CD8-positive, alpha-beta memory T cell (primary cell): Measurements from ENCODE around the gene C3orf62. TPM values are rescaled to one million over a fixed set of nuclear protein-coding genes. Genes with fewer than 3 reads are reported as not detected.

ENCODE experiments used
- CTCF ChIA-PET: fragments of 350-600 bp; sonication (Branson Sonifier 250); formaldehyde crosslinking; loops from one replicate; lab custom pipeline; 2021; ENCODE audit warnings: antibody characterized with exemption; lab: Charles Lee
- POLR2A ChIA-PET: fragments of 350-600 bp; sonication (Branson Sonifier 250); formaldehyde crosslinking; loops from one replicate; lab custom pipeline; 2021; ENCODE audit warnings: antibody characterized with exemption; lab: Charles Lee
- DNase-seq, 5 donors: peaks; one replicate each; pipeline versions ENCODE4 v3.0.0 to v3.0.0-alpha.2; 2020 to 2022; ENCODE audit warnings: mixed read lengths in 1 of 5
- H3K27ac ChIP-seq: one replicate; pipeline ENCODE4 v1.7.0; 2013; ENCODE audit warnings: low read depth, mild to moderate bottlenecking, low read length, moderate library complexity
- H3K27me3 ChIP-seq: 2 replicates; pipeline ENCODE4 v1.7.0; 2013; ENCODE audit warnings: low read length, mild to moderate bottlenecking; ENCODE audit not compliant: insufficient read depth, poor library complexity, severe bottlenecking
- H3K36me3 ChIP-seq: 2 replicates; pipeline ENCODE4 v1.7.0; 2013; ENCODE audit warnings: mild to moderate bottlenecking, low read length, moderate library complexity; ENCODE audit not compliant: insufficient read depth
- H3K4me1 ChIP-seq: 2 replicates; pipeline ENCODE4 v1.7.0; 2013; ENCODE audit warnings: mild to moderate bottlenecking, low read length, moderate library complexity; ENCODE audit not compliant: insufficient read depth
- H3K4me3 ChIP-seq: 2 replicates; pipeline ENCODE4 v1.7.0; 2013; ENCODE audit warnings: mild to moderate bottlenecking, low read length
- H3K9me3 ChIP-seq: 2 replicates; pipeline ENCODE4 v1.7.0; 2013; ENCODE audit warnings: mild to moderate bottlenecking, low read length
- H3K27ac Mint-ChIP-seq, 8 donors: one replicate each; pipeline ENCODE4 v1.8.0; 2020 to 2021; ENCODE audit warnings: mixed read lengths in 8 of 8, mild to moderate bottlenecking in 6 of 8, inconsistent platforms in 3 of 8, moderate library complexity in 3 of 8
- H3K27me3 Mint-ChIP-seq, 2 donors: one replicate each; pipeline ENCODE4 v1.8.0; 2020 to 2021; ENCODE audit warnings: mixed read lengths in 2 of 2, mild to moderate bottlenecking in 1 of 2, moderate library complexity in 1 of 2
- H3K36me3 Mint-ChIP-seq, 3 donors: one replicate each; pipeline ENCODE4 v1.8.0; 2020 to 2021; ENCODE audit warnings: mixed read lengths in 3 of 3, inconsistent platforms in 1 of 3, mild to moderate bottlenecking in 1 of 3
- H3K4me1 Mint-ChIP-seq, 3 donors: one replicate each; pipeline ENCODE4 v1.8.0; 2020 to 2021; ENCODE audit warnings: mixed read lengths in 3 of 3, inconsistent platforms in 1 of 3, mild to moderate bottlenecking in 1 of 3
- H3K4me3 Mint-ChIP-seq, 7 donors: one replicate each; pipeline ENCODE4 v1.8.0; 2020 to 2021; ENCODE audit warnings: mixed read lengths in 7 of 7, mild to moderate bottlenecking in 6 of 7, moderate library complexity in 4 of 7, inconsistent platforms in 2 of 7
- H3K9me3 Mint-ChIP-seq, 5 donors: one replicate each; pipeline ENCODE4 v1.8.0; 2020 to 2022; ENCODE audit warnings: mixed read lengths in 5 of 5, mild to moderate bottlenecking in 3 of 5, moderate library complexity in 2 of 5, inconsistent platforms in 1 of 5
- polyA plus RNA-seq: library from polyadenylated mRNA; unstranded; fragments of 300-500 nt; fragmentation: Illumina TruSeq; gene quantifications from one replicate; pipeline ENCODE4 v1.2.3, GENCODE V29; 2021
- total RNA-seq, 2 experiments: library from RNA; stranded (reverse); gene quantifications; one replicate each; pipeline ENCODE4 v1.2.3, GENCODE V29; 2021

C3orf62 gene
- total RNA-seq (1 to 10 TPM; 6.1 to 6.6 TPM), polyA plus RNA-seq (1.8 TPM)

DNA sequence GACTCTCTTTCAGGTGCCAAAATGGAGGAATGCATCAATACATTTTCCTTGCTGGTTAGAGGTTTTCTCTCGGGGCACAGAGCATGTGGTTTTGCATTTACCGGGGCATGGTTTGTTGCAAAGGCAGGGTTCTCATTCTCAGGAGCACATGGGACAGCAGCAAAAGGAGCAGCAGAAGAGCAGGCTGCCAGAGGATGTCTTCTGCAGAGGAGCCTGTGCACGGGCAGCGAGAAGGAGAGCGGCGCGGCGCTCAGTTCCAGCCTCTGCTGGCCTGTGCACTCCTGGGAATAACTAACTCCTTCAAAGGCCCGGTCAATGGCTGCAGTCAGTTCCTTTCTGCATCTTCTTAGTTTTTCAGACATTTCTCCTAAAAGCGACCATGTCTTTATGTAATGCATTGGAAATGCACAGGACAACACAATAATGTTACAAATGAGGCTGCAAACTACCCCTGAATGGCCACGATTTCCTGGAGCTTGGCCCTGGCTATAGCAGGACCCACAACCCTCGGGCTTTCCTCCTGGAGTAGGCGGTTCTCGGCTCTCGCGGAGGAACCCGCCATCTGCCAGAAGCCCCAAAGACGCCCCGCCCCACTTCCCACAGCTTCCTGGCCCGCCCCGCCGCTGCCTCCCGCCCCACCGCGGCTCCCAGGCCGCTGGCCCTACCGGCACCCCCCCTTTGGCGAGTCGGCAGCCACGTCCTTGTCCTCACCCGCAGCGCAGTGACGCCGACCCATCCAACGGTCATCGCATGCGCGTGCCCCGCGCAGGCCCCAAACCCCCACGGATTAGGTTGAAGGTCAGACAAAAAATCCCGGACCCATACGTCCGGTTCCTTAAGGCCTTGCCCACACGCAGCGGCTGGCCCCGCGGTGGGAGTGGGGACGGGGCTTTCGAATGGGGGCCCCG, at the start of gene C3orf62:
TSS of gene C3orf62 (minus strand) at position 758 of the 908 bp plus-strand sequence. CDS start at position 398, 360 bp downstream.
- H3K9me3 ChIP-seq: no peaks in the 10 kb centered on the region
- no peaks in the 10 kb centered on the region for H3K27me3 ChIP-seq
- Mint-ChIP-seq H3K4me1 (peaks cover 16 to 27% (median 22%) of the 10 kb centered on the region in 3 donors), H3K27me3 (no peaks in the 10 kb centered on the region), H3K9me3 (no peaks in the 10 kb centered on the region), H3K4me3 (peak within 1 kb of the TSS; percentile 81 to 92 (median 86)), H3K36me3 (peaks cover 0 to 28% (median 2%) of the 10 kb centered on the region in 3 donors), H3K27ac (peak within 1 kb of the TSS; percentile 90 to 98 (median 92))
- DNase-seq: peak; percentile 57 to 78 (median 62)
- CTCF ChIA-PET: no interaction called here
- H3K36me3 ChIP-seq: peaks cover 5% of the 10 kb centered on the region
- POLR2A ChIA-PET: no interaction called here
- peak within 1 kb of the TSS; percentile 38 for H3K27ac ChIP-seq
- peaks cover 12% of the 10 kb centered on the region for H3K4me1 ChIP-seq
- peak within 1 kb of the TSS; percentile 60 for H3K4me3 ChIP-seq

DNA sequence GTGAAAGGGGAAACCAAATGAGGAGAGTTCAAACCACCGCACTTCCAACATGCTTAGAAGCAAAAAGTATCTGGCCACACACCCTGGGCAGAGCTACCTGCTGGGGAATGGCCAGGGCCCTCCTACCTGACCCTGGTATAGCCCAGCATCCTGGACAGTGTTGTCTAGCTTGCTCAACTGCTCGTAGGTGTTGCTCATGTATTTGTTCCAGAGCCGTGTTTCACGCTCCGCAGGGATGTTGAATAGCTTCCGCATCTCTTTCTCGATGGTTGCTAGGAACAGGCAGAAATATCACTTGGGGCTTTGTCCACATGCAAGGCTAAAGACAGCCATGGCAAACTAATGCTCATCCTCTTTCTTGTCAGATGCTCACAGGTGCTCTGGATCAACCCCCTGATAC, 47.7 kb upstream of the C3orf62 start:
- Histone ChIP-seq H3K36me3 (peaks cover 68% of the 10 kb centered on the region), H3K27me3 (no peaks in the 10 kb centered on the region), H3K9me3 (no peaks in the 10 kb centered on the region), H3K4me1 (no peaks in the 10 kb centered on the region), H3K4me3 (no peak overlapping the region), H3K27ac (no peak overlapping the region)
- peak overlapping the region in 1 of 8 donors; percentile 60 for H3K27ac Mint-ChIP-seq
- CTCF ChIA-PET: interaction anchor here (1.7 to 2.1 kb wide), 2 partner anchors 15 to 125 kb away, joined by 5 to 8 read pairs; partner anchors contain the start of gene USP4
- H3K4me3 Mint-ChIP-seq: no peak overlapping the region
- DNase-seq: no peak
- H3K4me1 Mint-ChIP-seq: peaks cover 10 to 19% (median 12%) of the 10 kb centered on the region in 3 donors
- H3K27me3 Mint-ChIP-seq: peaks cover 0 to 2% of the 10 kb centered on the region in 2 donors
- no peaks in the 10 kb centered on the region for H3K9me3 Mint-ChIP-seq
- H3K36me3 Mint-ChIP-seq: peaks cover 15 to 88% (median 30%) of the 10 kb centered on the region in 3 donors
- POLR2A ChIA-PET: no interaction called here

DNA sequence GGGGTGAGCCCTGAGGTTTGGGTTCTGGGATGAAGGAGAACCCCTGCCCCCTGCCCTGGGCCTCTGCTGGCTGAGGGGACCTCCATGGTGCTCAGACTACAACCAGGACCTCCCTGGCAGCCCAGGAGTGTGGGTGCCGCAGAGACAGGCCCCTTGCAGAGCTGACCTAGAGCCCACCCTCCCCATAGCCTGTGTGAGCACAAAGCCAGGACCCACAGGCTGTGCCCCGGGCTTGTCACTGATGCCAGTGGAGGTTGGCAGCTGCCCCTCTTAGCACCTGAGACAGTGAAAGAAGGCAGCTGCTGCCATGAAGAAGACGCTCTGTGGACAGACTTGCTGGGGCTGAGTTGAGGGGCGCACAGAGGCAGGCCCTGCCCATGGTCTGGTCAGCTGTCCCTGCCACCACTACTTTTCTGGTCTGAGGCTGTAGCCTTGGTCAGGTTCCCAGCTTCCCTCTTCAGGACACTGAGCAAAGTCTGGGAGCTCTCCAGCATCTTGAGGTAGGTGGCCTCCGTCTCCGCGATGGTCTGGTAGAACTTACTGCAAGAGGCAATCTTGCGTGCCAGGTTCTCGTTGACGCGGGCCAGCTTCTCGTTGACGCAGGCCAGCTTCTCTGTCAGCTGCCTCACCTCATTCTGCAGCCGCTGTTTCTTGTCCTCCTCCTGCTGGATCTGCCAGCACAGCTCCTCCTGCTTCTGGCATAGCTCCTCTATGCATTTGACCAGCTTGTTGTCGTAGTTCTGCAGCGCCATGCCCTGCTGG, 39.8 kb upstream of the C3orf62 start:
- Mint-ChIP-seq H3K36me3 (peaks cover under 1 to 74% (median 5%) of the 10 kb centered on the region in 3 donors), H3K4me3 (no peak overlapping the region), H3K27ac (no peak overlapping the region), H3K9me3 (no peaks in the 10 kb centered on the region), H3K27me3 (no peaks in the 10 kb centered on the region), H3K4me1 (peaks cover 0 to 5% (median 2%) of the 10 kb centered on the region in 3 donors)
- Histone ChIP-seq H3K27ac (no peak overlapping the region), H3K36me3 (peaks cover 28% of the 10 kb centered on the region), H3K27me3 (no peaks in the 10 kb centered on the region), H3K9me3 (no peaks in the 10 kb centered on the region), H3K4me3 (no peak overlapping the region), H3K4me1 (no peaks in the 10 kb centered on the region)
- ChIA-PET CTCF (interaction anchor here (0.6 kb wide), 1 partner anchor 39 kb away, joined by 3 read pairs; no protein-coding TSS in a partner anchor), POLR2A (interaction anchor here (0.7 kb wide), 1 partner anchor 78 kb away, joined by 4 read pairs; no protein-coding TSS in a partner anchor)
- no peak for DNase-seq

DNA sequence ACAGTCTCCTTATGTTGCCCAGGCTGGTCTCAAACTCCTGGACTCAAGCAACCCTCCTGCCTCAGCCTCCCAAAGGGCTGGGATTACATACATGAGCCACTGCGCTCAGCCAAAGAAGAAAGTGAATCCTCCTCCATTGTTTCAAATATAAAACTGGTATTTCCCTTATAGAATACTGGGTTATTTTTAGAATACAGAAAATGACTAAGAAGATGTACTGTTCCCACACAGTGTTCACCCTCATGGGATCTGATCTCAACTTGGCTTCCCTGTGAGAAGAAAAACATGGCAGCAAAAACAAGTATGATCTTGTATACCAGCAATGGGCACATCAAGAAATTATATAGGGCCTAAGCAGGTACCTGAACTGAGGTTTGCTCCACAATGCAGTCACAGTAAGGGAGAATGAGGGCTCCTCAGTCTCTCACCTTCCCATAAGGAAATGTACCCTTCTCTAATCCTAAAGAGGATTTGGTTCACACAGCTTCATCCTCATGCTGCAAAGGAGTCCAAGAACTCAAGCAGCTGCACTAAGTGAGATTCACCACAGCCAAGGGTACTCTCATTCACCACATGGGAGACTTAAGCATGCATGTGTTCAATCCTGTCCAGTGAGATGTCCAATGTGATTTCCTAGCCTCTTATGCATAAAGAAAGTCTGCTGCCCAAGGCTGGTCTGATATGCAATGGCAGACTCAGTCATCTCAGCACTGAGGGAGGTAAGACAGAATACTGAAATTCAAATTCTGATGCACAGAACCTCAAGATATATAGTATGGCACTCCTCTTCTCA, 37.1 kb upstream of the C3orf62 start:
- POLR2A ChIA-PET: no interaction called here

DNA sequence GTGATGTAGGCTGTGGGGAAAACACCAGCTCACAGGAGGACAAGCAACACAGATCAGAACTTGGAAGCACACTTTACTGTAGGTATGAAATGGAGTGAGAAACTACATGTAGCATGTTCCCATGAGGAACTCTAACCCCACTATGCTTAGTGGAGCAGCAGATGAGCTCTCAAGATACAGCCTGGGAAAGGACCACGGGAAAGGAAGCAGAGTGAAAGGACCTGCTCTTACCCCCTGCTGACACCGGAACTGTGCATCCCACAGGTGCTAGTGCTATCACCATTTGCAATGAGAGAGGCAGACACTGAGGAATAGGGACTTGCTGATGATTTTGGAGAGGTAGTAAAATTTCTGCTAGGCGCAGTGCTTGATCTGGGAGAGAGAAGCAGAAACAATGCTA, 34.3 kb upstream of the C3orf62 start:
- Mint-ChIP-seq H3K27me3 (no peaks in the 10 kb centered on the region), H3K27ac (peak overlapping the region in 6 of 8 donors; percentile 13 to 85 (median 36)), H3K9me3 (no peaks in the 10 kb centered on the region), H3K36me3 (peaks cover 3 to 71% (median 10%) of the 10 kb centered on the region in 3 donors), H3K4me1 (peaks cover 3 to 6% (median 5%) of the 10 kb centered on the region in 3 donors), H3K4me3 (no peak overlapping the region)
- CTCF ChIA-PET: no interaction called here
- H3K27ac ChIP-seq: no peak overlapping the region
- POLR2A ChIA-PET: no interaction called here
- DNase-seq: no peak
- H3K4me3 ChIP-seq: no peak overlapping the region
- no peaks in the 10 kb centered on the region for H3K27me3 ChIP-seq
- no peaks in the 10 kb centered on the region for H3K9me3 ChIP-seq
- peaks cover 30% of the 10 kb centered on the region for H3K36me3 ChIP-seq
- H3K4me1 ChIP-seq: no peaks in the 10 kb centered on the region

More for the DNA sequence above, 37.1 kb upstream of the C3orf62 start:
- Histone ChIP-seq H3K9me3 (no peaks in the 10 kb centered on the region), H3K4me3 (no peak overlapping the region), H3K4me1 (no peaks in the 10 kb centered on the region), H3K27ac (no peak overlapping the region), H3K27me3 (no peaks in the 10 kb centered on the region), H3K36me3 (peaks cover 33% of the 10 kb centered on the region)
- Mint-ChIP-seq H3K4me1 (peaks cover 0 to 6% (median 5%) of the 10 kb centered on the region in 3 donors), H3K27ac (peak overlapping the region in 5 of 8 donors; percentile 15 to 54 (median 32)), H3K9me3 (no peaks in the 10 kb centered on the region), H3K36me3 (peaks cover 0 to 71% (median 8%) of the 10 kb centered on the region in 3 donors), H3K27me3 (no peaks in the 10 kb centered on the region), H3K4me3 (no peak overlapping the region)
- DNase-seq: no peak
- CTCF ChIA-PET: interaction anchor here (1.6 kb wide), 1 partner anchor 26 kb away, joined by 4 read pairs; the partner anchor contains the start of gene USP4

DNA sequence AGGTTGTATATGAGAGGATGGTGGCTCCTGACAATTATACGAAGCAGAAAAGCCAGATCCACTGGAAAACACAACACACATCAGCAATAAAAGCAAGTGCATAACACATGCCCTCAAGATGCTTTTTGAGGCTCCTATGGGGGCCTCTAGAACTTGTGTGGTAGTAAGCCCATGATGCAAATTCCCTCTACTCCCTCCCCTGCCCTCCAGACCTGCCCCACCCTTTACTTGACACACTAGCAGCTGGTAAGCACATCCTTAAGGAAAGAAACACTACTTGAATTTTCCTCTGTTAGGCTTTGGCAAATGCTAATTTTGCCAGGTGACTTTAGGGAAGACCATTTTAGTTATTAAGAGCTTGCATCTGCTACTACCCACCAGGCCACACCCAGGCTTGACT, 33.6 kb upstream of the C3orf62 start:
- Histone ChIP-seq H3K9me3 (no peaks in the 10 kb centered on the region), H3K4me1 (no peaks in the 10 kb centered on the region), H3K36me3 (peaks cover 31% of the 10 kb centered on the region), H3K4me3 (no peak overlapping the region), H3K27me3 (no peaks in the 10 kb centered on the region), H3K27ac (no peak overlapping the region)
- no peaks in the 10 kb centered on the region for H3K9me3 Mint-ChIP-seq
- no peak for DNase-seq
- POLR2A ChIA-PET: no interaction called here
- CTCF ChIA-PET: no interaction called here
- peaks cover 3 to 6% (median 5%) of the 10 kb centered on the region in 3 donors for H3K4me1 Mint-ChIP-seq
- no peaks in the 10 kb centered on the region for H3K27me3 Mint-ChIP-seq
- H3K27ac Mint-ChIP-seq: peak overlapping the region in 4 of 8 donors; percentile 29 to 85 (median 40)
- H3K36me3 Mint-ChIP-seq: peaks cover 3 to 73% (median 10%) of the 10 kb centered on the region in 3 donors
- no peak overlapping the region for H3K4me3 Mint-ChIP-seq

DNA sequence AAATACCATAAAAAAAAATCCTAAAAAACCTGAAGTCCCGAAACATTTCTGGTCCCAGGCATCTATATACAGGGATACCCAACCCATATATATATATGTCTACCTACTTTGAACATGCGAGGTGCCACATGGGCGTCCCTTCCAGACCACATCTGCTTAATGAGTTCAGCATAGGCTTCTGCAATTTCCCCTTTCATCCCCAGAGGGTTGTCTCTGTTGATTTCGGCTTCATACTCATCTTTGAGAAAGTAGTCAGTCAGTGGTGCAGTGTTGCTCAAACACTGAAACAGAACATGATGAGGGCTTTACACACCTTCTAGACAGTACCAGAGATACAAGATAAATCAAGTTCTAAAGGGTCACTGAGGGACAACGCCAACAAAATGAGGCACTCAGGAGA, 28.6 kb upstream of the C3orf62 start:
- POLR2A ChIA-PET: no interaction called here
- no peak for DNase-seq
- Mint-ChIP-seq H3K4me3 (no peak overlapping the region), H3K27ac (peak overlapping the region in 1 of 8 donors; percentile 47), H3K9me3 (no peaks in the 10 kb centered on the region), H3K27me3 (no peaks in the 10 kb centered on the region), H3K4me1 (peaks cover 0 to 3% (median 1%) of the 10 kb centered on the region in 3 donors), H3K36me3 (peaks cover 3 to 78% (median 7%) of the 10 kb centered on the region in 3 donors)
- no peak overlapping the region for H3K27ac ChIP-seq
- H3K36me3 ChIP-seq: peaks cover 28% of the 10 kb centered on the region
- CTCF ChIA-PET: no interaction called here
- no peaks in the 10 kb centered on the region for H3K27me3 ChIP-seq
- H3K4me1 ChIP-seq: no peaks in the 10 kb centered on the region
- no peak overlapping the region for H3K4me3 ChIP-seq
- no peaks in the 10 kb centered on the region for H3K9me3 ChIP-seq
